ENCODE results near the gene KIF20B. TPM values are rescaled to one million over a fixed set of nuclear protein-coding genes. Genes with fewer than 3 reads are reported as not detected.

The KIF20B gene
- total and polyA plus RNA-seq, 2 of the 13 experiments (the other 11 are each of a cell fraction or from before 2014, with no cell fraction given): 3.5 to 38.6 TPM

- Histone ChIP-seq H3K4me3 (replicated peaks in 1 of 3; ENCODE audit: insufficient read depth in 1 of 3, low read depth in 2 of 3, low read length in 3 of 3) (no peak overlapping the region), H4K20me1 (ENCODE audit: insufficient read depth, low read length) (no peaks in the 10 kb centered on the region), H3K9ac (ENCODE audit: insufficient read depth, low read depth, low read length) (no peak overlapping the region), H3K4me2 (ENCODE audit: low read depth, low read length) (no peak overlapping the region), H3K27ac (ENCODE audit: extremely low read length, insufficient read depth, low read length) (no peak overlapping the region), H3K27me3 (ENCODE audit: control insufficient read depth in 1 of 2, insufficient read depth in 2 of 2, low read length in 2 of 2) (no peaks in the 10 kb centered on the region), H3K36me3 (replicated peaks in 1 of 2; ENCODE audit: control insufficient read depth in 1 of 2, insufficient read depth in 2 of 2, low read length in 2 of 2) (no peaks in the 10 kb centered on the region), H3K4me1 (ENCODE audit: insufficient read depth, low read length) (peaks cover 29% of the 10 kb centered on the region), H3K79me2 (ENCODE audit: insufficient read depth, low read length) (no peaks in the 10 kb centered on the region), H2AFZ (ENCODE audit: low read length) (no peak overlapping the region), H3K9me3 (ENCODE audit: low read length) (no peaks in the 10 kb centered on the region)
- no peak for FAIRE-seq
- no peak for DNase-seq (ENCODE audit: low spot score)
- TF ChIP-seq, protein P1, sequence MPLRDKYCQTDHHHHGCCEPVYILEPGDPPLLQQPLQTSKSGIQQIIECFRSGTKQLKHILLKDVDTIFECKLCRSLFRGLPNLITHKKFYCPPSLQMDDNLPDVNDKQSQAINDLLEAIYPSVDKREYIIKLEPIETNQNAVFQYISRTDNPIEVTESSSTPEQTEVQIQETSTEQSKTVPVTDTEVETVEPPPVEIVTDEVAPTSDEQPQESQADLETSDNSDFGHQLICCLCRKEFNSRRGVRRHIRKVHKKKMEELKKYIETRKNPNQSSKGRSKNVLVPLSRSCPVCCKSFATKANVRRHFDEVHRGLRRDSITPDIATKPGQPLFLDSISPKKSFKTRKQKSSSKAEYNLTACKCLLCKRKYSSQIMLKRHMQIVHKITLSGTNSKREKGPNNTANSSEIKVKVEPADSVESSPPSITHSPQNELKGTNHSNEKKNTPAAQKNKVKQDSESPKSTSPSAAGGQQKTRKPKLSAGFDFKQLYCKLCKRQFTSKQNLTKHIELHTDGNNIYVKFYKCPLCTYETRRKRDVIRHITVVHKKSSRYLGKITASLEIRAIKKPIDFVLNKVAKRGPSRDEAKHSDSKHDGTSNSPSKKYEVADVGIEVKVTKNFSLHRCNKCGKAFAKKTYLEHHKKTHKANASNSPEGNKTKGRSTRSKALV (CRISPR knock-in tag; IDR thresholded peaks at IDR 0.05): no peak
- TF ChIP-seq ZNF556 (CRISPR knock-in tag; IDR thresholded peaks at IDR 0.05; ENCODE audit: borderline replicate concordance) (no peak), MAFK (conservative IDR thresholded peaks at IDR 0.05 in 1 of 2, IDR thresholded peaks at IDR 0.05 in 1 of 2; ENCODE audit: low read length in 2 of 2) (peak; percentile 72 to 87), ASH2L (IDR thresholded peaks at IDR 0.05; ENCODE audit: insufficient read length, low read depth, low read length) (no peak), NFE2L2 (IDR thresholded peaks at IDR 0.05; ENCODE audit: low read length) (peak; percentile 63), SUZ12 (IDR thresholded peaks at IDR 0.05; ENCODE audit: low read depth, low read length) (no peak), ZNF468 (CRISPR knock-in tag; IDR thresholded peaks at IDR 0.05) (no peak), MAFF (IDR thresholded peaks at IDR 0.05; ENCODE audit: low read depth, low read length) (peak; percentile 68; the same call in 1 of the 2 replicates)
- ChIA-PET CTCF (ENCODE audit: low intra/inter-chr PET ratio, low total read pairs) (no interaction called here), POLR2A (no interaction called here)
- WGBS (ENCODE audit: low lambda C conversion rate): 95% methylated on average over 2 of the region's 2 CpGs
- intact Hi-C loops (cut with micrococcal nuclease; ENCODE audit: unreplicated experiment): loop anchor here (10.0 kb wide), 1 partner anchor 145 kb away; no protein-coding TSS in a partner anchor
- ATAC-seq: no peak
- BruUV-seq (replicated peaks): no TSS peak
- in situ Hi-C loops (cut with HindIII; ENCODE audit: extremely low pct_ligation_motif_present, low pct_unique_long_range_greater_than_20kb): loop anchor here (10.0 to 25.0 kb wide), 4 partner anchors 145 to 1065 kb away; no protein-coding TSS in a partner anchor
Observed at GRCh38 chr10:89799573-89799972, 98.2 kb downstream of the KIF20B start.
